Tibial artery (tissue), 4 donors: ENCODE measurements around the gene ADCY9.
A peak's percentile ranks its signal among the peaks of the same experiment; 100 is the strongest.

Experiments
- DNase-seq, 2 donors: peaks; one replicate each; pipeline ENCODE4 v3.0.0-alpha.2; 2019
- H3K27ac ChIP-seq, 2 donors: fragments of 200-600 bp; sonication (generic) in 1 of 2; 1 replicate in 1 of 2; 2 replicates in 1 of 2; pipeline ENCODE4 v1.5.1; 2018 to 2019; ENCODE audit warnings: mild to moderate bottlenecking in 1 of 2
- H3K27me3 ChIP-seq, 2 donors: fragments of 200-600 bp; sonication (generic) in 1 of 2; one replicate each; pipeline versions ENCODE4 v1.5.1 to v1.6.0; 2016 to 2019
- H3K36me3 ChIP-seq, 3 donors: fragments of 200-600 bp; sonication (generic) in 2 of 3; one replicate each; pipeline ENCODE4 v1.5.1; 2016 to 2019; ENCODE audit warnings: mild to moderate bottlenecking in 2 of 3
- H3K4me1 ChIP-seq, 4 donors: fragments of 200-600 bp; sonication (generic) in 2 of 4; 1 replicate in 3 of 4; 2 replicates in 1 of 4; pipeline ENCODE4 v1.5.1; 2016 to 2019
- H3K4me3 ChIP-seq, 2 donors: fragments of 200-600 bp; sonication (generic) in 1 of 2; 1 replicate in 1 of 2; 2 replicates in 1 of 2; pipeline ENCODE4 v1.5.1; 2018 to 2019; ENCODE audit warnings: mild to moderate bottlenecking in 2 of 2
- H3K9me3 ChIP-seq, 3 donors: fragments of 200-600 bp; sonication (generic) in 1 of 3; one replicate each; pipeline ENCODE4 v1.5.1; 2016 to 2019
- CTCF ChIP-seq, 2 experiments: fragments of 200-600 bp in 1 of 2; fragments of 450-650 bp in 1 of 2; IDR thresholded peaks; one replicate each; pipeline ENCODE4 v1.5.1; 2017 to 2019; ENCODE audit warnings: antibody characterized with exemption in 2 of 2, mild to moderate bottlenecking in 1 of 2, moderate library complexity in 1 of 2
- intact Hi-C: fragments of 100-400 bp; cut with DNase I; formaldehyde crosslinking; loops from one replicate; pipeline ENCODE4 v1.15.0; 2023; ENCODE audit warnings: low total_unique reads

ADCY9 gene

GRCh38 chr16:4057439-4057877, 58.8 kb downstream of the ADCY9 start:
- H3K4me3 ChIP-seq: no peak overlapping the region
- intact Hi-C loops: no loop called here
- peaks cover 5 to 26% (median 20%) of the 10 kb centered on the region in 4 donors for H3K4me1 ChIP-seq
- DNase-seq: no peak
- peaks cover 0 to 11% (median 6%) of the 10 kb centered on the region in 3 donors for H3K9me3 ChIP-seq
- no peak for TF ChIP-seq CTCF (IDR thresholded peaks at IDR 0.05)
- H3K27ac ChIP-seq: no peak overlapping the region
- H3K36me3 ChIP-seq: no peaks in the 10 kb centered on the region
- H3K27me3 ChIP-seq: no peaks in the 10 kb centered on the region

- Histone ChIP-seq H3K27me3 (no peaks in the 10 kb centered on the region), H3K4me1 (peaks cover 5 to 31% (median 21%) of the 10 kb centered on the region in 4 donors), H3K27ac (no peak overlapping the region), H3K36me3 (no peaks in the 10 kb centered on the region), H3K9me3 (peaks cover 0 to 11% (median 0%) of the 10 kb centered on the region in 3 donors), H3K4me3 (no peak overlapping the region)
- DNase-seq: no peak
- TF ChIP-seq CTCF (IDR thresholded peaks at IDR 0.05): no peak
- intact Hi-C loops: no loop called here
Observed at GRCh38 chr16:4056161-4057105, 59.8 kb downstream of the ADCY9 start.

GRCh38 chr16:4055748-4056147, 60.5 kb downstream of the ADCY9 start:
- H3K27ac ChIP-seq: no peak overlapping the region
- no peak for DNase-seq
- H3K36me3 ChIP-seq: no peaks in the 10 kb centered on the region
- no peak for TF ChIP-seq CTCF (IDR thresholded peaks at IDR 0.05)
- H3K9me3 ChIP-seq: peaks cover 0 to 11% (median 0%) of the 10 kb centered on the region in 3 donors
- no peak overlapping the region for H3K4me3 ChIP-seq
- H3K4me1 ChIP-seq: peaks cover 5 to 31% (median 21%) of the 10 kb centered on the region in 4 donors
- H3K27me3 ChIP-seq: no peaks in the 10 kb centered on the region
- intact Hi-C loops: no loop called here

- Histone ChIP-seq H3K4me3 (peak overlapping the region; percentile 37 to 42), H3K27ac (peak overlapping the region; percentile 72 to 73), H3K4me1 (peaks cover 5 to 36% (median 21%) of the 10 kb centered on the region in 4 donors), H3K36me3 (no peaks in the 10 kb centered on the region), H3K27me3 (no peaks in the 10 kb centered on the region), H3K9me3 (no peaks in the 10 kb centered on the region)
- DNase-seq: peak; percentile 83 to 94
- no peak for TF ChIP-seq CTCF (IDR thresholded peaks at IDR 0.05)
- intact Hi-C loops: no loop called here
Observed at GRCh38 chr16:4053301-4053845, 62.9 kb downstream of the ADCY9 start.

GRCh38 chr16:4052801-4053293, 63.4 kb downstream of the ADCY9 start:
- peak overlapping the region; percentile 37 to 42 for H3K4me3 ChIP-seq
- H3K27ac ChIP-seq: peak overlapping the region; percentile 72 to 73
- H3K27me3 ChIP-seq: no peaks in the 10 kb centered on the region
- peak in 1 of 2 donors; percentile 58 for DNase-seq
- intact Hi-C loops: no loop called here
- peaks cover 5 to 36% (median 21%) of the 10 kb centered on the region in 4 donors for H3K4me1 ChIP-seq
- no peak for TF ChIP-seq CTCF (IDR thresholded peaks at IDR 0.05)
- no peaks in the 10 kb centered on the region for H3K36me3 ChIP-seq
- no peaks in the 10 kb centered on the region for H3K9me3 ChIP-seq
